Ishikawa (cell line): Measurements from ENCODE around the gene GRM7.

Experiments
- CREB1 ChIP-seq: IDR thresholded peaks from 2 replicates; pipeline ENCODE4 v1.6.1; 2012; ENCODE audit warnings: low read depth
- FOXM1 ChIP-seq: IDR thresholded peaks from 2 replicates; pipeline ENCODE4 v1.6.1; 2012; ENCODE audit warnings: low read depth, borderline replicate concordance
- TAF1 ChIP-seq: IDR thresholded peaks from 2 replicates; pipeline ENCODE4 v1.6.1; 2012; ENCODE audit warnings: low read depth, mild to moderate bottlenecking
- ZBTB7A ChIP-seq: IDR thresholded peaks from 2 replicates; pipeline ENCODE4 v1.6.1; 2012; ENCODE audit warnings: low read depth
- TF ChIP-seq, protein P1 (sequence below): IDR thresholded peaks from 2 replicates; pipeline ENCODE4 v1.6.1; 2012; ENCODE audit warnings: low read depth, mild to moderate bottlenecking

DNA sequence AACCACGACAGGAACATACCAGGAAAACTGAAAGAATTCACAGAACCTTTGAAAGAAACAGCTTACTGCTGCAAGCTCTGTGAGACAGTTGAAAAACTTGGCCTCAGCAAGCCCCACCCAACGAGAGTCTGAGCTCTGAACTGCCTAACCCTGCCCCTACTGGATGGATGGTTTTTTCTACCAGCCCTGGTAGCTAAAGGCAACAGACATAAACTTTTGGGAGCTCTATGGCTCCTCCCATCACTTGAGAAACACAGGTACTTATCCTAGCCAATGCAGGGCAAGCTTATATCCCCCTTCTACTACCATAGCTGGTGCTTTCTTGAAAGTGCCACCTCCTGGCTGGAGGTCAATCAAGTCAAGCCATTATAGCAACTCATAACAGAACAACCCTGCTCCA, 471.8 kb downstream of the GRM7 start:
- TF ChIP-seq, protein P1, sequence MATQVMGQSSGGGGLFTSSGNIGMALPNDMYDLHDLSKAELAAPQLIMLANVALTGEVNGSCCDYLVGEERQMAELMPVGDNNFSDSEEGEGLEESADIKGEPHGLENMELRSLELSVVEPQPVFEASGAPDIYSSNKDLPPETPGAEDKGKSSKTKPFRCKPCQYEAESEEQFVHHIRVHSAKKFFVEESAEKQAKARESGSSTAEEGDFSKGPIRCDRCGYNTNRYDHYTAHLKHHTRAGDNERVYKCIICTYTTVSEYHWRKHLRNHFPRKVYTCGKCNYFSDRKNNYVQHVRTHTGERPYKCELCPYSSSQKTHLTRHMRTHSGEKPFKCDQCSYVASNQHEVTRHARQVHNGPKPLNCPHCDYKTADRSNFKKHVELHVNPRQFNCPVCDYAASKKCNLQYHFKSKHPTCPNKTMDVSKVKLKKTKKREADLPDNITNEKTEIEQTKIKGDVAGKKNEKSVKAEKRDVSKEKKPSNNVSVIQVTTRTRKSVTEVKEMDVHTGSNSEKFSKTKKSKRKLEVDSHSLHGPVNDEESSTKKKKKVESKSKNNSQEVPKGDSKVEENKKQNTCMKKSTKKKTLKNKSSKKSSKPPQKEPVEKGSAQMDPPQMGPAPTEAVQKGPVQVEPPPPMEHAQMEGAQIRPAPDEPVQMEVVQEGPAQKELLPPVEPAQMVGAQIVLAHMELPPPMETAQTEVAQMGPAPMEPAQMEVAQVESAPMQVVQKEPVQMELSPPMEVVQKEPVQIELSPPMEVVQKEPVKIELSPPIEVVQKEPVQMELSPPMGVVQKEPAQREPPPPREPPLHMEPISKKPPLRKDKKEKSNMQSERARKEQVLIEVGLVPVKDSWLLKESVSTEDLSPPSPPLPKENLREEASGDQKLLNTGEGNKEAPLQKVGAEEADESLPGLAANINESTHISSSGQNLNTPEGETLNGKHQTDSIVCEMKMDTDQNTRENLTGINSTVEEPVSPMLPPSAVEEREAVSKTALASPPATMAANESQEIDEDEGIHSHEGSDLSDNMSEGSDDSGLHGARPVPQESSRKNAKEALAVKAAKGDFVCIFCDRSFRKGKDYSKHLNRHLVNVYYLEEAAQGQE = no peak
- TF ChIP-seq ZBTB7A (no peak), TAF1 (no peak), FOXM1 (no peak), CREB1 (no peak)
